NCI-H748 (cell line): ENCODE measurements around the gene GNMT.
"Not testable (repeated sequence)": the region's sequence is repeated elsewhere in the genome, so short reads cannot be mapped to it uniquely, and the experiment has no call there.

Source experiments
- DNase-seq: peaks from one replicate; lab custom pipeline; 2025; ENCODE audit not compliant: unreplicated experiment; lab: John Stamatoyannopoulos, UW

Gene GNMT

DNA sequence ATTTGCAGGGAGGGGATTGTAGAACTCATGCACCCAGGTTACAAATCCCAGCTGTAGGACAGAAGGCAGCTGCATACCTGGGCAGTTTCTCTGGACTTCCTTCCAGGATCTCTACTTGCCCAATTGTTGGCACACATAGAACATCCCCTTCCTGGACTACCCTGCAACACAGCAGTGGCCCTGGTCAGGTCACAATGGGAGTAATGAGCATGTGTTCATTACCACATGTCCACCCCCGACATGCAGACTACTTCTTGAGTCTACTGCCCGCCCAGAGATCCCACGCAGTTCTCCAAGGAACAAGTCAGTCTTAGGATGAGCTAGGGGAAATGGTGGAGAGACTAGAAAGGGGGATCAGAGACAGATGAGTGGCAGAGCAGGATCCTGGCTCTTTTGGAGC, 13.4 kb downstream of the GNMT start:
- DNase-seq, result no peak

DNA sequence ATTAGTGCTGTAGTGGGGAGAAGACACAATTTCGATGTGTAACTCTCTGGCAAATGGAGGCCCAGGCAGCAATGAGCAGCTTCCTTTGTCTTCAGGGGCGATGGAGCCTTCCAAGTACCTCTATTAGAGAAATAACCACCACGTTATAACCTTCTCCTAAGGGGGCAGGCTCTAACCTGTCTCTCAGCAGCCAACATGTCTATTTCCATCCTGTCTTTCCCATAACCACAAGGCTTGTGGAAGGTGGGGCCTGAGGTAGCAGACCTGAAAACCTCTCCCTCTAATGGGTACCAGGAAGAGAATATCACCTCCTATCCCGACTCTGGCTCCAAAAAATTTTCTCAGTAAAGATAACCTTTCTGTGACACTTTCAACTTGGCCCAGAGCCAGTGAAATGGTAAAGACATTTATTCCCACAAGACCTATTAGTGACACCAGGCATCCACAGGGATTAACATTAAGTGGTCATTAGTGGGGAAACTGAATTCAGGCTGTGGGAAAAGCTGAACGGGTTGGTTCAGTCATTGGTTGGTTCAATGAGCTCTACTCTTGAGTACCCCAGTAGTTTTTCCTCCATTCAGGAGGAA, 14.5 kb downstream of the GNMT start:
- no peak for DNase-seq

DNA sequence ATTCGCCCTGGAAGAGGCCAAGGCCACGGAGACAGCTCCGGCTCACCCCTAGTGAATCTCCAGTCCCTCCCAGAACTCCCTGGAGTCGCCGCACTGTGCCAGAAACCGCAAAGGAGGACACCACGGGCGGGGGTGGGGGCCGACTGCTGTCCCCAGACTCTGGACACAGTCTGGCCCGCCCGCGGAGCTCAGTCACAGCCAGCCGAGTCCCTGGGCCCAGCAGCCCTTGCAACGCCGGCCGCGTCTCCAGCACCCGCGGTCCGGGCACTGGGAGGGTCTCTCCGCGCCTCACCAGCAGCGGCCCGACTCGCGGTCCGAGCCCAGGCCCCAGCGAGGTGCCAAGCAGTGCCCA, 17.9 kb downstream of the GNMT start:
- DNase-seq, result peak; percentile 47

DNA sequence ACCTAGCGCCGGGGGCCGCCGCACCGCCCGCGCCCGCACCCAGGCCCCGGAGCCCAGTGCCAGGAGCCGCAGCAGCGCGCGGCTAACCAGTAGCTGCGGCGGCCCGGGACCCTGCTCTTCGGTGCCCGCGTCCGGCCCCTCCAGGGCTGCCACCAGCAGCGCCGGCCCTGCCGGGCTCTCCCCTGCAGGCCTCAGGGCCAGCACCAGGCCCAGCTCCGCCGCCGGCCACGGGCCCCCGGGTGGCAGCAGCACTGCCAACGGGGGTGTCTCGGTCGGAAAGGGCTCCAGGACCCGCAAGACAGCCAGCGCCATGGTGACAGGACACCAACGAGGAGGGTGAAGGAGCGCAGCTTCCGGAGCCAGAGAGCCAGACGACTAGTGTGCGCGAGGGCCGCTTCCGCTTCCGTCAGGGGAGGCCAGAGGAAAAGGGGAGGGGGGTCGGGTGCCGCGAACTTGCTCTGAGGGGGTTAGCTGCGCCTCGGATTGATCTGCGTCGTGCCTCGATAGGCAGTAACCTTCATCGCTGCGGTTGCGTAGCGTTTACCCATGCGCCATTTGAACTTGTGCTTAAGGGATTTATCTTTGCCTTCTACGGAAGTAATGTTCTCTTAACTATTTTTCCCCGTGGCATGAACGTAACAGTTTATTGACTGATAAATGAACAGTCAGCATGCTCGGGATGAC, 18.4 kb downstream of the GNMT start, which contains the start of gene PEX6:
Gene PEX6, minus strand, starts transcription at position 343 of the 684 bp plus-strand sequence. Its CDS starts 31 bp downstream, at position 312.
- DNase-seq, result peak; percentile 97

DNA sequence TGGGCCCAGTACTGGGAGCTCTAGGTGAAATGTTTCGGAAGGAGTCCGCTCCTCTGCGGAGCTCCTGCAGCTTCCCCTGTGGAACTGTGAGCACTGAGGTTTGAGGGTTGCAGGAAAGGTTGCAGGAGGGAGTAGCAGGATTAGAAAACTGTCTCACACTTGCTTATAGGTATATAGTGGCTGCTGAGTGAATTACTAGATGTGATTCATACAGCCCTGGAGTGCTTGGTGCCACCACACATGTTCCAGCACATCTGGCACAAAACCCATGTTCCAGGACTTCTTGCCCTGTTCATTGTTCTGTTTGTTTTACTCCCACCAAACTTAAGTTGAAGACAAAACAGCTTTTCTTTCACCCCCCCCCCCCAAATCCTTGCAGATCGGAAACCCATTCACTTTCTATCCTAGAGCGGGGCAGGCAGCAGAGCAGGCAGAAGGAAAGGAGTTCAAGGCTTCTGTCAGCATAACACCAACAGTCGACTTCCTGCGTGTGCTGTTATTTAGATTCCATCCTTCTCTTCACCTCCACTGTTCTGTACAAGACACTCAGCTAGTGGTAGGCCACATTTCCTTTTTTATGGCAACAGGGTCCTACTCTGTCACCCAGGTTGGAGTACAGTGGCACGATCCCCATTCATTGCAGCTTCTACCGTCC, 19.1 kb downstream of the GNMT start:
- DNase-seq, result no peak

DNA sequence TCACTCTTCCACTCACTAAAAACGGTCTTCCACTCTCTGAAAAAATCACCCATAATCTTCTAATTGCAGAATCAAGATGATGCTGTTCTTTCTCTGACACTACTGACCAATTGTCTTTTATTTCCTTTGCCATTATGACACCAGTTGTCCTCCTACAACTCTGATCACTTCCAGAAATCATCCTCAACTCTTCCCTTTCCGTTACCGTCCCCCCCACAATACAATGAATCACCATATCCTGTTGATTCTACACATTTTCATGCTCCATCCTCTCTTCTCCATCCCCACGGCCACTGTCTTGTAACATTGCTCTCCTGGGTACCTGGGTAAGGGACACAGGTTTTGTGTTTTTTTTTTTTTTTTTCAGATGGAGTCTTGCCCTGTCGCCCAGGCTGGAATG, 21.3 kb downstream of the GNMT start:
- DNase-seq, result no peak

DNA sequence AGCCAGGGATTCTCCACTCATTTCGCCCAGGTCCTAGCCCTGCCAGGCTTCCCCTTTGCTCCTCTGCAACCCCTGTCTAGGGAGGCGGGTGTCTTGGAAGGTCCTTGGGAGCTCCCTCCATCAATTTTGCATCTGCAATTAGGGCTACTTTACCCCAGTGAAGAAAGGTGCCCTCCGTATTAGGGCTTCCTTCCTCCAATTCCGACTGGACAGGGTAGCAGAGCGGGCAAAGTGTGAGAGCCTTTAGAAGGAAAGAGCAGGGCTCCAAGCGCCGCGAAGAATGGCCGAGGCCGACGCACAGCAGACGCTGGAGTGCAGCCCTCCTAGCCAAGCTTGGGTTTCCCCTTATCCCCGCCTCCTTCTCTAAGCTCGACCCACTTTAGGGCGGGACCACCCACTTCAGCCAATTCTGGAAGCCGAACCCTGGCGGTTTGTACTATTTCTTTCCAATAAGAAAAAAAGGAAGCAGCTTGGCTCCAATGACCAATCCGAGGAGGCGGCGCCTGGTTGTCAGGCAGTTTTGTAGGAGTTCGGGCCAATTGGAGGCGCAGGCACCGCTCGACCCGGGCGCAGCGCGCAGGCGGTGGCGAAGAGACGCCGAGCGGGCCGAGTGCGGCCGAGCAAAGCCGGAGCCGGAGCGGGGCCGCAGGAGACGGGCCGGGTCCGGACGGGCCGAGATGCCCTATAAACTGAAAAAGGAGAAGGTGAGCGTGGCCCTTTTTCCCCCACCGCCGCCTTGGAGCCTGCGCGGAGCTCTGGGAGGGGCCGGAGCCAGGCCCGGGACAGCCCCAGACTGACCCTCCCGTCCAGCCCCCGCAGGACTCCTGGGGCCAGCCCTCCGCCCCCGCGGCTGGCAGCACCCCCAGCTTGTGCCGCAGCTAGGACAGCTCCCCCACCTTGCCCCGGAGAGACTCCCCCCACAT, 23.7 kb downstream of the GNMT start, which contains the start of gene PPP2R5D:
Gene PPP2R5D, plus strand, starts transcription at position 570 of the 923 bp plus-strand sequence. Its CDS starts 108 bp downstream, at position 678.
- peak; percentile 100 for DNase-seq

DNA sequence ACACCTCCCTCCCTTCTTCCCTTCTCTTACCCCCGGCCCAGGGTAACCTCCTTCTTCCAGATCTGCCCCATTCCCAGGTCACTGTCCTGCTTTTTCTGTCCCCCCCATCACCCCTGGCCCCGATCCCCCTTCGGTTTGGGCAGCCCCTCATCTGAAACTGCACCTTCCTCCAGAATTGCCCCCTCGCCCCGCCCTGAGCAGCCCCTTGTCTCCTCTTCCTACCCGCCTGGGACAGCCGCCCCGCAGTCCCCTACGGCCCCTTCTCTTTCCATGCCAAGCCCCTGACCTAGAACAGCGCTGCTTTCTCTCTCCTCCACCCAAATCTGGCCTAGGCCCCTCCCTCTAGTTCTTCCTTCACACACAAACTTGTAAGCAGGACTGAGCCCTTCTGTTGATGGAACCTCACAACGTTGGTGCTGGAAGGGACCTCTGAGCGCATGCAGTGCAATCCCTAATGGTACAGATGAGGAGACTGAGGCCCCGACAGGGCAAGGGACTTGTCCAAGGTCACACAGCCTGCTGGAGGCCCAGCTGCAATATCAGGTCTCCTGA, 24.4 kb downstream of the GNMT start:
- DNase-seq, result no peak

DNA sequence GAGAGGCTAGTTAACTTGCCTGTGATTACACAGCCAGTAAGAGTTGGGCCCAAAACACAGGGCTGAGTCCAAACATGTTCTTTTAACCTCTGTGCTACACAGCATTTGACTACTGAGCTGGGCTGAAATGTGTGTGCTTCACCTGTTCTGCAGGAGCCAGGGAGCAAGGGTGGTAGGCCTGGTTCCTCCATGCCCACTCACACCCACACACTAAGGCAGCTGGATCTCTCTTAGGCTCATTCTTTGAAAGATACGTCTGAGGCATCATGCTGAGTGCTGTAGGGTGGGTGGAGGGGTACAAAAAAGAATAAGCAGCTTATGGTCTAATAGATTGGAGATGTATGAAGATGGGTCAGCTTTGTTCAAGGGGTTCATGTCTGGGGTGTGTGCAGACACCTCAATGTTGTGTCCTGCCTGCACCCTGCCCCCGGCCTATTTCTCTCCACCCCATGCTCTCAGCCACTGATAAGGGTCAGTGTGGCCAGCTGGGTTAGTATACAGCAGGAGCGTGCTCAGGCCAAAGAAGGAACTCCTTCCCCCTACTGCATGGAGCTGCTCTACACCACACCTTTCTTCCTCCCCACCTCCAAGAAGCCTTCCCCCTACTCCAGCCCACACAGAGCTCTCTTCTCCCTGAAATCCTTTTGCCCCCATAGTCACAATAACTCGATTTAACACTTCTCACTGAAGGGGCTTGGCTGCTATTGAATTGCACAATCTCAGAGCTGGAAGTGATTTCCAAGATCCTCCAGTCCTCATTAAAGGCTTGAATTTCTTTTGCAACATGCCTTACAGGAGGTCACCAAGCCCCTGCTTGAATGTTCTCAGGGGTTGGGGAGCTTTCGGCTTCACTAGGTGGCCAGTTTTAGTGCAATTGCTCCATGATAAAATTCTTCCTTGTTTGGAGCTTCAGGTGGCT, 27.2 kb downstream of the GNMT start:
- no peak for DNase-seq

DNA sequence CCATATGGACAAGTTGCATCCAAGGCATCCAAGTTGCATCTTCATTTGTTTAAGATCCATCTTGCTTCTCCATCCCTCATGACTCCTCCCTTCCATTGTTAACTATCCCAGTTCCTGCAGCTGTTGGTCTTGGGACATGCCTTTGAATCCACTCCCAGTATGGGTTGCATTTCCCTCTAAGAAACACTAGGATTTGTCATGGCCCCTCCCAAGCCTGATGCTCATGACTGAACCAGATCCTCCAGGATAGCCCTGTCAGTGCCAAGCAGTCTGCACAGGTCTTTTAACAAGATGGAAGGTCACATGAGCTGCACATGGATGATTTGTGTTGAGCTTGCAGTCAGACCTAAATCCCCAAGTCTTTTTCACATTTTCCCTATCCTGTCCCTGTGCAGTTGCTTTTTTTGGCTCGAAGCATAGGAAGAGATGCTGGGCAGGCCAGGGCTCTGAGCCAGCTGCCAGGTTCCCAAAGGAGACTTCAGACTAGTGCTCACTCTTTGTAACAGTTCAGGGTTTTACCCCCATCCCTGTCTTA, 28.0 kb downstream of the GNMT start:
- DNase-seq, result no peak

DNA sequence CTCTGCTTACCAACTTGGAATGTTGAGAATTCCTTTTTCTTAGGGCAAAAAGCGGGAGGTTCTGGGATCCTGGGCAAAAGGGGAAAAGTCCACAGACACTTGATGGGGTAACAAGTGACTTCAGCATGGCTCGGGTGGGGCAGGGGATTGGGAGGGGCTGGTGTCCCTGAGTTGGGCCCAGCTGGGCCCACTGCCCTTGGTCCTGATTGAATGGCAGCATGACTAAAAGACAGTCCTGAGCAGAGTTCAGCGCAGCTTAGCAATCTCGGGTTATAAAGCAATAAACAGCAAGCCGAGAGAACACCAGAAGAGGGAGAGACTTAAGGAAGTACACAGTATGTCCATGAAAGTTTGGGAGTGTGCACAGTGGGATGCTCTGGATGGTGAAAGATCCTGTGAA, 29.4 kb downstream of the GNMT start:
- no peak for DNase-seq

DNA sequence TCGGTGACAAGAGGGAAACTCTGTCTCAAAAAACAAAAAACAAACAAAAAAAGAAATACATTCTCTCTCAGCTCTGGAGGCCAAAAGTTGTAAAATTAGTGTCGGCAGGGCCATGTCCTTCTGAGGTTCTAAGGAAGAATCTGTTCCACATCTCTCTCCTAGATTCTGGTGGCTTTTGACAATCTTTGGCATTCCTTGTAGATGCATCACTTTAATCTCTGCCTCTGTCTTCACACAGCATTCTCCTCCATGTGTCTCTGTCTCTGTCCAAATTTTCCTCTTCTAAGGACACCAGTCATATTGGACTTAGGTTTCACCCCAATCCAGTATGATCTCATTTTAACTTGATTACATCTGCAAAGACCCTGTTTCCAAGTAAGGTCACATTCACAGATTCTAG, 32.9 kb downstream of the GNMT start:
- DNase-seq, result no peak

DNA sequence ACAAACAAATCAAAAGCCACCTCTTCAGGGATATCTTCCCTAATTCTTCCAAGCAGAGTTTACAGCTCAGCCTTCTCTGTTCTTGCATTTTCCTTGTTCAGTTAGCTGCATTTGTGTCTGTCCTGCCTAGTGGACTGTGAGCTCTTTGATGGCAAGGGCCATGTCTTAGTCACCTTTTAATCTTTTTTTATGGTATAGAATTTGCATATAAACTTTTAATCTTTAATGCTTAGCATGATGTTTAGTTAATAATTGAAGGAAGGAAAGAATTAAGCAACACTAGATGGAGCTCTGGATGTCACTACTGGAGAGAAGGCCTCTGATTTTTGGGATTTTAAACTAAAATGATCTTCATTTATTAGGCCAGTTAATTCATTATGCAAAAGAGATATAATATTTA, 36.0 kb downstream of the GNMT start:
- DNase-seq, result no peak

DNA sequence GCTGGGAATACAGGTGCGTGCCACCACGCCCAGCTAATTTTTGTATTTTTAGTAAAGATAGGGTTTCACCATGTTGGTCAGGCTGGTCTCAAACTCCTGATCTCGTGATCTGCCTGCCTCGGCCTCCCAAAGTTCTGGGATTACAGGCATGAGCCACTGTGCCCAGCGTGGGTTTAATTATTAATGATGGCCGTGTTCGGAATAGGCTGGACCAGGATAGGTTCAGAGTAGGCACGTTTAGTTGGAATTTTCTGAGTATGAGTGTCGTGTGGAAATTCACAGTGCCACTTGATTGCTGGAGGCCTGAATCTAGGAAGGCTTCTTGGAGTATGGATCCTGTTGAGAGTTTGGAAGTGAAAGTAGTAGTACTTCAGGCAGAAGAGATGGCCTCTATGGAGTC, 37.7 kb downstream of the GNMT start:
- not testable (repeated sequence) for DNase-seq

DNA sequence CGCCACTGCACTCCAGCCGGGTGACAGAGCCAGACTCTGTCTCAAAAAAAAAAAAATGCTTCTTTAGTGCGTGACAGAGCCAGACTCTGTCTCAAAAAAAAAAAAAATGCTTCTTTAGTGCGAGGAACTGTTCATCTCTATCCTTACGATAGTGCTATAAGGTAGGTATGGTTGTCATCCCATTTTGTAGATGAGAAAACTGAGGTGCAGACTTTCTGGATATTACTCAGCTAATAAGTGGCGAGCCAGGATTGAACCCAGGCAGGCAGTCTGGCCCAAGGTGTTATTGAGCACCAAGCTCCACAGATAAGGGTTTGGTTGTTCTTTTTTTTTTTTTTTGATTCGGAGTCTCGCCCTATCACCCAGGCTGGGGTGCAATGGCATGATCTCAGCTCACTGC, 41.3 kb downstream of the GNMT start:
- DNase-seq, result no peak

DNA sequence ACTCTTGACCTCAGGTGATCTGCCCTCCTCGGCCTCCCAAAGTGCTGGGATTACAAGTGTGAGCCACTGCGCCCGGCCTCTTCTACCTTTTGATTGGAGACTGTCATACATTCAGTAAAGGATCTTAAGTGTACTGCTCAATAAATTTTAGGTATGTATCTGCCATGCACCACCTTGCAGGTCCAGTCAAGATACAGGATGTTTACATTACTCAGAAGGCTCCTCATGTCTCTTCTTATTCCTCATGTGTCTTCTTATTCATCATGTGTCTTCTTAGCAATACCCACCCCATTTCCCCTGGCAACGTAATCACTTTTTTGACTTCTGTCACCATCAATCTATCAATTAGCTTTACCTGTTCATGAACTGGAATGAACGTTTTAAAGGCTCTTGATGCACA, 45.3 kb downstream of the GNMT start:
- DNase-seq, result no peak

DNA sequence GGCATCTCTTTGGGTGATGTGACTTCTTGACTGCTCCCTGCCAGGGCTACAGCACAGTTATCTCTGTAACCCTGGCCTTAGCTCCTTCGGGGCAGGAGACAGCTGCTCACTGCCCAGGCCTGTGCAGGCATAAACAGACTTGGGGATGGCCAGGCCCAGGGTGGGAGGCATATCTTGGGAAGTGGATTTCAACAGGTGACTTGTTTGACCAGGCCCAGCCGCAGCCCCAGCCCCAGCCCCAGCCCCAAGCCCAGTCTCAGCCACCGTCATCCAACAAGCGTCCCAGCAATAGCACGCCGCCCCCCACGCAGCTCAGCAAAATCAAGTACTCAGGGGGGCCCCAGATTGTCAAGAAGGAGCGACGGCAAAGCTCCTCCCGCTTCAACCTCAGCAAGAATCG, 45.7 kb downstream of the GNMT start:
- no peak for DNase-seq

DNA sequence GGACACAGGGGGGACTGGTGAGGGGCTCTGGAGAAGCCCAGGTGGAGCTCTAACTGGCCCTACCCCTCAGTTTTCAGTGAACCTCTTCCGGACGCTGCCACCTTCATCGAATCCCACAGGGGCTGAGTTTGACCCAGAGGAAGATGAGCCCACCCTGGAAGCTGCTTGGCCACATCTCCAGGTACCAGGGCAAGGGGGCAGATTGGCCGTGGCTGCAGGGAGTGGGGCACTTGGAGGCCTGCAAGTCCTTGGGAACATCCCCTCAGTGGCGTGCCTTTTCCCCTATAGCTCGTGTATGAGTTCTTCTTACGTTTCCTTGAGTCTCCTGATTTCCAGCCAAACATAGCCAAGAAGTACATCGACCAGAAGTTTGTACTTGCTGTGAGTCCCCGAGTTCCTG, 46.6 kb downstream of the GNMT start:
- no peak for DNase-seq

DNA sequence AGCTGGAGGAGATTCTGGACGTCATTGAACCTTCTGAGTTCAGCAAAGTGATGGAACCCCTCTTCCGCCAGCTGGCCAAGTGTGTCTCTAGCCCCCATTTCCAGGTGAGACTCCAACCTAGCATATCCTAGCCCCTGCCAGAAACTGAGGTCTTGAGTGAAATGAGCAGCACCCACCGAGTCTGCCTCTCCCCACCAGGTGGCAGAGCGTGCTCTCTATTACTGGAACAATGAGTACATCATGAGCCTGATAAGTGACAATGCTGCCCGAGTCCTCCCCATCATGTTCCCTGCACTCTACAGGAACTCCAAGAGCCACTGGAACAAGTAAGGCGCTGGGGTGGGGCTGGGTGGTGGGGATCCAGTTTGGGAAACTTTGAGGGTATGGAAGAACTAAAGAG, 48.6 kb downstream of the GNMT start:
- DNase-seq, result peak; percentile 29

DNA sequence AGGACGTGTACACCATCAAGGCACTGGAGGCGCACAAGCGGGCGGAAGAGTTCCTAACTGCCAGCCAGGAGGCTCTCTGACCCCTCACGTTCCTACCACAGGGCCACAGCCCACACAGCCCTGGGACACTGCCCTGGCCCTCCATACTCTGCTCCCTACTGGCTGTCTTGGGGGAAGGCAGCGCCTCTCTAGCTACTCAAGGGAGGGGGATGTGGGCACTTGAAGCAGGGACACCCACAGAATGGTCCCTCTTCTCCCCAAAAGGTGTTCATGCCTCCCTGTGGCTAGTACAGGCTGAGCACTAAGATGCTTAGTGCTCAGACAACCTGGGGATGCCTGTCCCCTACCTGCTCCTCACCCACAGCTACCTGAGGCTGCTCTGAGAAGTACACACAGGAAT, 50.7 kb downstream of the GNMT start:
- no peak for DNase-seq
